Ecto neural progenitor cell (in vitro differentiated cells): ENCODE results near the gene RGS4.

Experiments
- DNase-seq: peaks from one replicate; pipeline ENCODE4 v3.0.0-alpha.2; 2018; ENCODE audit warnings: low spot score

The RGS4 gene

DNA sequence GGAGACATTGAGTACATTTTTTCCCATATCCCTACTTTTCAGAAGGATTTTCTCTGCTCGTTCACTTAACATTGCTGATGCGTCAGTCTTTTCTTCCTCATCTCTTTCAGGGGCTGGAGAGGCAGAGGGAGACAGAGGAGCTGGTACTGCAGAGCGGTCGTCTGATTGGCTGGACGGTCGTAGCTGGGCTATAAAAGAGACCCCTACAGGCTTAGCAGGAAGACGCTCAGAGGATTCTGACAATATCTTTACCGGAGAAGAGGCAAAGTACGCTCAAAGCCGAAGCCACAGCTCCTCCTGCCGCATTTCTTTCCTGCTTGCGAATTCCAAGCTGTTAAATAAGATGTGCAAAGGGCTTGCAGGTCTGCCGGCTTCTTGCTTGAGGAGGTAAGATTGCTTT is at the start of gene RGS4:
RGS4 (plus strand) TSS at position 220 of the 400 bp plus-strand sequence; CDS start at position 344, 124 bp downstream.
- DNase-seq, result peak; percentile 83

DNA sequence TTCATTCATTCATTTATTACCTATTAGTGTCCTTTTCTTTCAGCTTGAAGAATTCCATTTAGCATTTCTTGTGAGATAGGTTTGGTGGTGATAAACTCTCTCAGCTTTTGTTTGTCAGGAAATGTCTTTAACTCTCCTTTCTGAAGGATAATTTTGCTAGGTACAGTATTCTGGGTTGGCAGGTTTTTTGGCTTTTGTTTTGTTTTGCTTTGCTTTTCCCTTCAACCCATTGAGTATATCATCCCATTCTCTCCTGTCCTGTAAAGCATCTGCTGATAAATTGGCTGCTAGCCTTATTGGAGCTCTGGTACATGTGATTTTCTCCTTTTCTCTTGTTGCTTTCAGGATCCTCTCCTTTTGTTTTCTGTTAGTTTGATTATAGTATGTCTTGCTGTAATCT is 47.0 kb upstream of the RGS4 start:
- DNase-seq, result no peak

DNA sequence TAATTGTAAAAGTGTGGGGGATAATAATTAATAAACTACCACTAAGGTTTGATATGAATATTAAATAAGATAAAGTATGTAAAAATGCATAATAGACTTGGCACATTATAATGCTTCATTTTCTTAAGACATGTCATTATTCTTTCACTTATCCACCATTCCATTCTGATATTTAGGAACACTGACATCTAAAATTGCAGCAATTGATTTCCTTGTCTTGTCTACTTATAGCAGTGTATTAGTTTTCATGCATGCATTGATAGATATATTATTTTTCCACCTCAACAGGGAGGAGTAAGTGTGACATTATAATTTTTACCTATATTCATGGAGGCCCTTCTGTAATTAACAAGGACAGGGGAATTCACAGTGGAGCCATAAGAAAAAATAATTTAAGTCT is 41.6 kb upstream of the RGS4 start:
- no peak for DNase-seq

DNA sequence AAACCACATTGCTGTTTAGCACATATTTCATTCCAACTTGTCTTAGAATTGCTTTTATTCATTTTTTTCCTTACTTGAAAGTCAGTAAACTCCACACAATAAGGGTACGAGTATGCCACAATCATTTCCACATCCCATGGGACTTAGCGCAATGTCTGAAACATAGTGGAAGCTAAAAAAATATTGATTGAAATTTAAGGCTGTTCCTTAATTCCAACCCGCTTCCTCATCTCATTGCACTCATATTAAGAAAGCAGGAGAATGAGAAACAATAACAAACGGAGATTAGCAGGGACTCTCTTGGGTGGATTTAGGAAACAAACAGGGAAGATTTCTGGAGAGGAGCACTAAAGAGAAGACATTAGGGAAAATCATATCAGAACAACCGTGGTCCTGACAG is 39.3 kb upstream of the RGS4 start:
- no peak for DNase-seq

- DNase-seq, result no peak
Observed at GRCh38 chr1:163035446-163036249, 33.5 kb upstream of the RGS4 start.

DNA sequence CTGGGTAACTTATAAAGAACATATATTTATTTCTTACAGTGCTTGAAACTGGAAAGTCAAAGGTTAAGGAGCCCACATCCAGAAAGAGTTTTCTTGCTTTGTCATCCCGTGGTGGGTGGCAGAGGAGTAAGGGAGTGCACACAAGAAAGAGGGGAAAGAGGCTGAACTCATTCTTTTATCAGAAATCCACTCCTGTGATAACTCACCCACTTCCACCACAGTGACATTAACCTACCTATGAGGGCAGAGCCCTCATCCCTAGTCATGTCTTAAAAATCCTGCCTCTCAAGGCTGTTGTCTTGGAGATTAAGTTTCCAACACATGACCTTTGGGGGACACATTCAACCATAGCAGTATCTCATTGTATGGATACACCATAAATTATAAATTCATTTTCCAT is 32.5 kb upstream of the RGS4 start:
- no peak for DNase-seq

DNA sequence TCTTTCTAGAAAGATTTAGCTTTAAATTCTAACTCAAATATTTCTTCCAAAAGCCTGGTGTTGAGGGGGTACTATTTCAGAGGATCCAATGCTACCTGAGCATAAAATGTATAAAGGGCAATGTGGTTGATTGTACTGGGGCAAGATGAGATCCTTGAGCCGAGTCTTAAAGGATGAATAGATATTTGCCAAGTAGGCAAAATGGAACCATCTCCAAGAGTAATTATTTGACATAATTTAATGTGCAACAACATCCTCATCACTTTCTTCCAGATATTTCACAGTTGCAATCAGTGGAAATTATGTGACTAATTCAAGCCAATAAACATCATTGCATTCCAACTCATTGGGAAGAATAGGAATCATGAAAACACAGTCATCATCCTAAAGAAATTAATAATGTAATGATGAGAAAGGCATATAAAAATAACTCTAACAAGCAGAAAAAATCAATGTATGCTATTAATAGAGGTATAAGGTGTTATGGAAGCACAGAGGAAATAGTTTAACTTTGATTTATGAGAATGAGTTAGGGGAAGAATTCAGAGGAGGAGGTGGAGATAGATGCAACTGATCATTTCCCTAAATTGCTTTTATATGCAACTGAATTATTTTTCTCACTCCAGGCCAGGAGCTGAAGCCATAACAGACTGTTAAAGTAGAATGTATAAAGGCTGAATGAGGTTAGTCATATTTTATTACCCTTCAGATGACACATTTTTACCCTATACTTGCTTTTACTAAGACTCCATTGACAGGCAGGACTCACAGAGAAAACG is 30.0 kb upstream of the RGS4 start:
- no peak for DNase-seq

- no peak for DNase-seq
Observed at GRCh38 chr1:163039707-163040093, 29.5 kb upstream of the RGS4 start.

GRCh38 chr1:163046071-163046470 is 23.1 kb upstream of the RGS4 start:
- DNase-seq, result no peak

DNA sequence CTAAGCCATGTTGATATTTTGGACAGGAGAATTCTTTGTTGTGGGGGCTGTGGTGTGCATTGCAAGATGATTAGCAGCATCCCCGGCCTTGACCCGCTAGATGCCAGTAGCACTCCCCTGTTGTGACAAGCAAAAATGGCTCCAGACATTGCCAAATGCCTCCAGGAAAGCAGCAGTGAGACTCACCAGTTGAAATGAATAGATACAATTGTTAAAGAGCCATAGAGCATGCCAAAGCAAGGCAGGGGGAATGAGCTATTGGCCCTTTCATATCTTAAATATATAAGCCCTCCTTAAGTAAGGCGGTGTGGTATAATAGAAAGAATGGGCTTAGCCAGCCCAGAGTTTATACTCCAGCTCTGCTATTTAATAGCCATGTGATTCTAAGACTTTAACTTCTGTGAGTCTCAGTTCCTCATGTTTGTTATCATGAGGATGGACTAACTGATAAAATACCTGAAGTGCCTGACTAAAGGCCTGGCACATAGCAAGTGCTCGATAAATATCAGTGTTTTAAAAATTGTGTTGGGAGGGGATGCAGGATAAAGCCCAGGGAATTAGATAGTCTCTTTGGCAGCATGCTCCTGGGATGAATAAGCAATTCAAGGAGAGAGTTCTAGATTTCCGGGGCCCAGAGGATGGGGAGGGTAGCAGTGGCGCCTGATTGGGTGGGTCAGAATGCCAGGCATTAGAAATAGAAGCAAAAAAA is 21.1 kb upstream of the RGS4 start:
- DNase-seq, result no peak

- no peak for DNase-seq
Observed at GRCh38 chr1:163048869-163049268, 20.3 kb upstream of the RGS4 start.

- no peak for DNase-seq
Observed at GRCh38 chr1:163049296-163049695, 19.9 kb upstream of the RGS4 start.

GRCh38 chr1:163050496-163050895 is 18.7 kb upstream of the RGS4 start:
- no peak for DNase-seq

GRCh38 chr1:163054181-163054591 is 15.0 kb upstream of the RGS4 start:
- DNase-seq, result no peak

- no peak for DNase-seq
Observed at GRCh38 chr1:163055005-163055404, 14.2 kb upstream of the RGS4 start.

- no peak for DNase-seq
Observed at GRCh38 chr1:163055531-163055930, 13.6 kb upstream of the RGS4 start.

DNA sequence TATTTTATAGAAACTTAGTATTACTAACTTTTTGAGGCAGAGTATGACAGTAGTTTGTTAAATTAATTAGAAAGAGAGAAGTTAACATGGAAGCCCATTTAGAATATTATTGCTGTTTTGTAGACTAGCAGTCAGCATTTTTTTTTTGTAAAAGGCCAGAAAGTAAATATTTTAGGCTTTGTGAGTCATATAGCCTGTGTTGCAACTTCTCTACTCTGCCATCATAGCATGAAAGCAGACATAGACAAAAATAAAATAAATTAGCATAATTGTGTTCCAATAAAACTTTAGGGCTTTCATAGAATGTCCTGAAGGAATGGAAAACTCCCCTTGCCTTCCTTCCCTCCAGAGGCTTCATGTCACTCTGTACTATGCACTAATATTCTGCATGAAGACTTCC is 12.3 kb upstream of the RGS4 start:
- DNase-seq, result no peak

DNA sequence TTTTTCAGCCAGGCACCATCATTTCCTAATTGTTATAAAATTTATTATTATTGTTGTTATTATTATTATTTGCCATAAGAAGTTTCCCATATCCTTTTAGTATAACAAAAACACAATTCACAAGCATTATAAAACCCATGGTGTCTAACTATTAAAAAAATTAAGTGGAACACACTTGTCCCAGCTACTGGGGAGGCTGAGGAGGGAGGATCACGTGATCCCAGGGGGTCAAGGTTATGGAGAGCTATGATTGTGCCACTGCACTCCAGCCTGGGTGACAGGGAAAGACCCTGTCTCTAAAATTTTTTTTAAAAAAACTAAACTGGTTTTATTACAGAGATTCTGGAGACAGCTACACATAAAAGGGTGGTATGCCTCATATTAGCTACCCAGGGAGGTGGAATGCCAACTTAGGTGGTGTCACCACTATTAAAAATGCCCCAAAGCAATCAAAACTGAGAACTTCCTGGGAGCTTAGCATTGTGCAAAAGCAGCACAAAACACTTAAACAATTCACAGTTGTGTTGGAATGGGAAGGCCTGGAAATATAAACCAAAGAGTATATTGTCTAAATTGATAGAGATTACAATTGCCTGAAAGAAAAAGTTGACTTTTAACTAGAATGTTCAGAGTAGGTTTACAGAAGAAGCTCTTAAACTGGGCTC is 8.7 kb upstream of the RGS4 start:
- no peak for DNase-seq

DNA sequence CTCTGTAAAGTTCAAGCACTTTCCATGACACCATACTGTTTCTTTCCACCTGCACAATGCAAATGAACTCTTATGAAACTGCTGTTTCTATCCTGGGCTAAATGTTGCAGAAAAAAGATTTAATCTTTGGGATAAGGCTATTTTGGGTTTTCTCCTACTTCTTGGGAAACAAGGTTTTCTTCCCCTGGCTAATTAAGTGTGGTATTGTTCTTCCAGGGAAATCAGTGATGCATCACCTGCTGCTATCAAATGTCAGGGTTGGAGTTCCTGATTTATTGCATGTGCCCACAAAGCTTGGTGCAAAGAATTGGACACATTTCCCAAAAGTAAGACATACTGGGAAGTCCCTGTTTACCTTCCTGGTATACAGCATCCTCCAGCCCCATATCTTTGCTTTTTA is 6.0 kb upstream of the RGS4 start:
- DNase-seq, result no peak

GRCh38 chr1:163063610-163064009 is 5.6 kb upstream of the RGS4 start:
- DNase-seq, result no peak

DNA sequence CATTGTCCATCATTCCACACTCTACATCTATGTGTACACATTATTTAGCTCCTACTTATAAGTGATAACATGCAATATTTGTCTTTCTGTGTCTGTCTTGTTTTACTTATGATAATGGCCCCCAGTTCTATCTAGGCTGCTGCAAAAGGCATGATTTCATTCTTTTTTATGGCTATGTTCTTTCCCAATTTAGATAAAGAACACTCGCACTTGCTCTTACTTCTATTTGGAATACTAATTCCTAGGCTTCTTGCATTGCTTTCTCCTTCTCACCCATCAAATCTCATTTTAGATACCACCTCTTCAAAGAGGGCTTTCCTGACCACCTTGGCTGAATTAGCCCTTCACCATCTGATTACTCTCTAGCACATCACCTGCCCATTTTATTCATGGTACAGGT is 3.0 kb upstream of the RGS4 start:
- no peak for DNase-seq

DNA sequence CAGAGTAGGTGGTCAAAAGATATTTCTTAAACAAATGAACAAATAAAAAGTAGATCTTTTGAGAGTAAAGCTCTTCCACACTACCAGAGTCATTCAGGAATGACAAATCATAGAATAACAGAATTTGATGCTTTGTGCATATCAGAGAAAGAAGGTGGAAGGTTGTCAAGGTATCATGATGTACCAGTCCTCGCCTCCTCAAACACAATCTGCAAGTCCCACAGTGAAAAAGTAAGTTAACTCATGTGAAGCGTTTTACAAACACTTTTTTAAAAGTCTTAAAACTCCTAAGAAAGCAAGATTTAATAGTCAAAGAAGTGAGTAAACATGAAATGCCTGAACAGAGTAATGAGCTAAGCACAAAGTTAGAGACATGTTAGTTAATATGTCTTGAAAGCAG is 2.5 kb upstream of the RGS4 start:
- DNase-seq, result no peak
